ENCODE data around the gene INSRR.

The INSRR gene

DNA sequence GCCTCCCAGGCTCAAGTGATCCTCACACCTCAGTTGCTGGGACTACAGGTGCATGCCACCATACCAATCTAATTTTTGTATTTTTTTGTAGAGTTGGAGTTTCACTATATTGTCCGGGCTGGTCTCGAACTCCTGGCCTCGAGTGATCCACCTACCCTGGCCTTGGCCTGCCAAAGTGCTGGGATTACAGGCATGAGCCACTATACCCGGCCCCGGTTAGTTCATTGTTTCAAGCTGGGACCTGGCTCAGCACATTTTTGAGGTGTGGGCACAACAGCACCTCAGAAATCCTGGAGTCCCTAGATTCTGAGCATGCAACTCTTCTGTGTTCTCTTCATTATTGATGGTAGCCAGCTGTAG lies 63.6 kb downstream of the INSRR start:
- TF ChIP-seq, protein P1, sequence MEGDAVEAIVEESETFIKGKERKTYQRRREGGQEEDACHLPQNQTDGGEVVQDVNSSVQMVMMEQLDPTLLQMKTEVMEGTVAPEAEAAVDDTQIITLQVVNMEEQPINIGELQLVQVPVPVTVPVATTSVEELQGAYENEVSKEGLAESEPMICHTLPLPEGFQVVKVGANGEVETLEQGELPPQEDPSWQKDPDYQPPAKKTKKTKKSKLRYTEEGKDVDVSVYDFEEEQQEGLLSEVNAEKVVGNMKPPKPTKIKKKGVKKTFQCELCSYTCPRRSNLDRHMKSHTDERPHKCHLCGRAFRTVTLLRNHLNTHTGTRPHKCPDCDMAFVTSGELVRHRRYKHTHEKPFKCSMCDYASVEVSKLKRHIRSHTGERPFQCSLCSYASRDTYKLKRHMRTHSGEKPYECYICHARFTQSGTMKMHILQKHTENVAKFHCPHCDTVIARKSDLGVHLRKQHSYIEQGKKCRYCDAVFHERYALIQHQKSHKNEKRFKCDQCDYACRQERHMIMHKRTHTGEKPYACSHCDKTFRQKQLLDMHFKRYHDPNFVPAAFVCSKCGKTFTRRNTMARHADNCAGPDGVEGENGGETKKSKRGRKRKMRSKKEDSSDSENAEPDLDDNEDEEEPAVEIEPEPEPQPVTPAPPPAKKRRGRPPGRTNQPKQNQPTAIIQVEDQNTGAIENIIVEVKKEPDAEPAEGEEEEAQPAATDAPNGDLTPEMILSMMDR (IDR thresholded peaks at IDR 0.05; ENCODE audit: extremely low read depth, insufficient read depth, missing control alignments): no peak
- DNase-seq (ENCODE audit: low spot score): no peak
- in situ Hi-C loops (cut with MboI; ENCODE audit: low pct_unique_long_range_greater_than_20kb, low sequenced_read_pairs, unreplicated experiment): no loop called here

DNA sequence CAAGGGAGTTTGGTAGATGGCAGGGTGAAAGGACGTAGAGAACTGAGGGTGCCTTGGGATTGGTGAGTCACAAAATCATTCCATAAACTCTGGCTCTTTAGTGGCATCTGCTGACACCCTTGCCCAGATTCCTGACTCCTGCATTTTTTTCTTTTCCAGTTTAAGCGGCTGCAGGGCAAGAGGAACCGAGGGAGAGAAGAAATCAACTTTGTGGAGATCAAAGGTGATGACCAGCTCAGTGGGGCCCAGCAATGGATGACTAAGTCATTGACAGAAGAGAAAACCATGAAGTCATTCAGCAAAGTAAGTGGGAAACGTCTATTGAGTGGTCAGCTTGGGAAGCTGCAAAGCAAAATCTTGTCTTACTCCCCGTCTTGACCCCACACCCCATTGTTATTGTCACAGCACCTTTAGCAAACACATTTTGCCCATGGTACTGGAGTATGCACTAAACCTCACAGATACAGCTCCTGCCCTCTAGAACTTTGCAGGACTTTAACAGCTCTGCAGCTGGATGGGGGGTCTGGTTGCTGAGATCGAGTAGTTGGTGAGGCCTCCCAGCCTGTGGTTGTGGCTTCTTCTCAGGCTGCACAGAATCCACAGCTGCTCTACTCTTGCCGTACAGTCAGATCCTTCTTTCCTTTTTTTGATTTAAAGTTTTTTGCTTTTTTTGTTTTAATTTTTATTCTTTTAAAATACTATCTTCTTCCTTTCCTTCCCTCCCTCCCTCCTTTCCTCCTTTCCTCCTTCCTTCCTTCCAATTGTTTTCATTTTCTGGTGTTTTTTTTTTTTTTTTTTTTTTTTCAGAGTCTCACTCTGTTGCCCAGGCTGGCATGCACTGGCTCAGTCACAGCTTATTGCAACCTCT lies 64.2 kb downstream of the INSRR start:
- DNase-seq (ENCODE audit: low spot score): no peak
- in situ Hi-C loops (cut with MboI; ENCODE audit: low pct_unique_long_range_greater_than_20kb, low sequenced_read_pairs, unreplicated experiment): no loop called here
- TF ChIP-seq, protein P1 (IDR thresholded peaks at IDR 0.05; ENCODE audit: extremely low read depth, insufficient read depth, missing control alignments): no peak

Data from GM13977 (cell line).